Neural progenitor cell (in vitro differentiated cells): ENCODE results near the gene LSM3.

Experiments
- EZH2 ChIP-seq: fragments of 200-600 bp; sonication (generic); IDR thresholded peaks from 2 replicates; pipeline ENCODE4 v1.6.1; 2017; ENCODE audit warnings: antibody characterized with exemption, mild to moderate bottlenecking, moderate library complexity
- EZH2phosphoT487 ChIP-seq: fragments of 200-600 bp; sonication (generic); IDR thresholded peaks from 2 replicates; pipeline ENCODE4 v1.6.1; 2017; ENCODE audit warnings: antibody characterized with exemption
- TF ChIP-seq, protein P1 (sequence below): fragments of 200-600 bp; sonication (generic); IDR thresholded peaks from 2 replicates; pipeline ENCODE4 v1.5.1; 2017; ENCODE audit warnings: antibody characterized with exemption, mild to moderate bottlenecking

DNA sequence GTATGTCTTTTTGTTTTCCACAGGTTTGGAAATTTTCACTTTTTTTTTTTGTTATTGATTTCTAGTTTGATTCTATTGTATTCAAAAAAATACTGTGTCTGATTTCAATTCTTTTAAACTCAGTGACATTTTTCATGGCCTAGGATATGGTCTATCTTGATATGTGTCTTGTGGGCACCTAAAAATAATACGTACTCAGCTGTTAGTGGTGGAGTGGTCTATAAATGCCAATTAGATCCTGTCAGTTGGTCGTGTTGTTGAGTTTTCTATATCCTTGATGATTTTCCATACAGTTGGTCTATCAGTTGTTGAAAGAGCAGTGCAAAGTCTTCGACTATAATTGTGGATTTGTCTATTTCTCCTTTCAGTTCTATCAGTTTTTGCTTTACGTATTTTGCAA lies 61.7 kb downstream of the LSM3 start:
- TF ChIP-seq, protein P1, sequence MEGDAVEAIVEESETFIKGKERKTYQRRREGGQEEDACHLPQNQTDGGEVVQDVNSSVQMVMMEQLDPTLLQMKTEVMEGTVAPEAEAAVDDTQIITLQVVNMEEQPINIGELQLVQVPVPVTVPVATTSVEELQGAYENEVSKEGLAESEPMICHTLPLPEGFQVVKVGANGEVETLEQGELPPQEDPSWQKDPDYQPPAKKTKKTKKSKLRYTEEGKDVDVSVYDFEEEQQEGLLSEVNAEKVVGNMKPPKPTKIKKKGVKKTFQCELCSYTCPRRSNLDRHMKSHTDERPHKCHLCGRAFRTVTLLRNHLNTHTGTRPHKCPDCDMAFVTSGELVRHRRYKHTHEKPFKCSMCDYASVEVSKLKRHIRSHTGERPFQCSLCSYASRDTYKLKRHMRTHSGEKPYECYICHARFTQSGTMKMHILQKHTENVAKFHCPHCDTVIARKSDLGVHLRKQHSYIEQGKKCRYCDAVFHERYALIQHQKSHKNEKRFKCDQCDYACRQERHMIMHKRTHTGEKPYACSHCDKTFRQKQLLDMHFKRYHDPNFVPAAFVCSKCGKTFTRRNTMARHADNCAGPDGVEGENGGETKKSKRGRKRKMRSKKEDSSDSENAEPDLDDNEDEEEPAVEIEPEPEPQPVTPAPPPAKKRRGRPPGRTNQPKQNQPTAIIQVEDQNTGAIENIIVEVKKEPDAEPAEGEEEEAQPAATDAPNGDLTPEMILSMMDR, result no peak
- TF ChIP-seq EZH2phosphoT487, result no peak
- no peak for TF ChIP-seq EZH2
